ENCODE data around the gene FSHR.

The FSHR gene

GRCh38 chr2:48952143-48952542 lies 202.2 kb downstream of the FSHR start:
- DNase-seq = no peak

- no peak for DNase-seq
Measured at GRCh38 chr2:48948400-48949125, 205.8 kb downstream of the FSHR start.

- DNase-seq = peak; percentile 55
Measured at GRCh38 chr2:48946449-48947048, 207.8 kb downstream of the FSHR start.

GRCh38 chr2:48944956-48945355 lies 209.4 kb downstream of the FSHR start:
- no peak for DNase-seq

- DNase-seq = no peak
Measured at GRCh38 chr2:48943436-48943835, 210.9 kb downstream of the FSHR start.

GRCh38 chr2:48941908-48942307 lies 212.4 kb downstream of the FSHR start:
- DNase-seq = no peak

GRCh38 chr2:48941456-48941855 lies 212.9 kb downstream of the FSHR start:
- no peak for DNase-seq

- DNase-seq = peak; percentile 27
Measured at GRCh38 chr2:48940606-48941005, 213.7 kb downstream of the FSHR start.

GRCh38 chr2:48939232-48939631 lies 215.1 kb downstream of the FSHR start:
- no peak for DNase-seq

GRCh38 chr2:48938231-48938630 lies 216.1 kb downstream of the FSHR start:
- no peak for DNase-seq

GRCh38 chr2:48934807-48935206 lies 219.5 kb downstream of the FSHR start:
- no peak for DNase-seq

- DNase-seq = no peak
Measured at GRCh38 chr2:48933828-48934497, 220.4 kb downstream of the FSHR start.

GRCh38 chr2:48932667-48933066 lies 221.6 kb downstream of the FSHR start:
- DNase-seq = no peak

GRCh38 chr2:48929571-48930301 lies 224.6 kb downstream of the FSHR start:
- no peak for DNase-seq

- no peak for DNase-seq
Measured at GRCh38 chr2:48927355-48927754, 227.0 kb downstream of the FSHR start.

- DNase-seq = no peak
Measured at GRCh38 chr2:48915884-48916283, 238.4 kb downstream of the FSHR start.

GRCh38 chr2:48915227-48915626 lies 239.1 kb downstream of the FSHR start:
- DNase-seq = no peak

- no peak for DNase-seq
Measured at GRCh38 chr2:48914477-48915089, 239.7 kb downstream of the FSHR start.

Measured in NCI-H1105 (cell line).